HG03521 (cell line): Measurements from ENCODE around the gene SCYGR4.
"Not testable (repeated sequence)": the region's sequence is repeated elsewhere in the genome, so short reads cannot be mapped to it uniquely, and the experiment has no call there.

ENCODE experiments used
- ATAC-seq: cut with Tn5 transposase; IDR thresholded peaks from one replicate; pipeline ENCODE4 v1.9.1; 2021; ENCODE audit warnings: mild to moderate bottlenecking, moderate library complexity; ENCODE audit not compliant: unreplicated experiment

SCYGR4 gene, protein sequence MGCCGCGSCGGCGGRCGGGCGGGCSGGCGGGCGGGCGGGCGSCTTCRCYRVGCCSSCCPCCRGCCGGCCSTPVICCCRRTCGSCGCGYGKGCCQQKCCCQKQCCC

DNA sequence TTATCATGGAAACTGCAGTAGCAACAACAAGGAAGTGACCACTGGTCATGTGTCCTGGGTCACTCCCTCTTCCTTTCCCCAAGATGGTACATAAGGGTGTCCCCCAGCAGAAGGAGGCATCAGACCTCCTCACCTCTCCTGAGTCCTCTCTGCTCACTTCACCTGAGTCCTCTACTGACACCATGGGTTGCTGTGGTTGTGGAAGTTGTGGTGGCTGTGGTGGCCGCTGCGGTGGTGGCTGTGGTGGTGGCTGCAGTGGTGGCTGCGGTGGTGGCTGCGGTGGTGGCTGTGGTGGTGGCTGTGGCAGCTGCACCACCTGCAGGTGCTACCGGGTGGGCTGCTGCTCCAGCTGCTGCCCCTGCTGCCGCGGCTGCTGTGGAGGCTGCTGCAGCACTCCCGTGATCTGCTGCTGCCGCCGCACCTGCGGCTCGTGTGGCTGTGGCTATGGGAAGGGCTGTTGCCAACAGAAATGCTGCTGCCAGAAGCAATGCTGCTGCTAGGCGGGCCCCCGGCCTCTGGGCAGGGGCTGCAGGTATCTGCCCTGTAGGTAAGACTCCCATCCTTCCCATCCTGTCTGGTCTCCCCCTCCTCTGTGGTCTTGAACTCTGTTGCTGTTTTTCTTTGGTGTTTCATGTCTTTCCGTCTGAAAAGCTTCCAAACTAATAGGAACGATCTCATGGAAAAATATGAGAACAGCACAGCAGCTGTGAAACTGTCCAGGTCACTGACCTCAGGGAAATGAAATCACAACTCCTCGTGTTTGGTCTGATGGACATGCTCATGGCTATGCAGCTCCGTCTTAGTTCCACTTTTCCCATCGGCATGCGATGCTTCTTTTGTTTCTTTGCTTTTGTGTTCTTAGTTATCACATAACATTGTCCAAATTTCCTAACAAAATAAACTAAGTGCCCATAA lies at the start of gene SCYGR4:
TSS of gene SCYGR4 (plus strand) at position 183 of the 915 bp plus-strand sequence. CDS start at position 183, 0 bp downstream.
- no peak for ATAC-seq

DNA sequence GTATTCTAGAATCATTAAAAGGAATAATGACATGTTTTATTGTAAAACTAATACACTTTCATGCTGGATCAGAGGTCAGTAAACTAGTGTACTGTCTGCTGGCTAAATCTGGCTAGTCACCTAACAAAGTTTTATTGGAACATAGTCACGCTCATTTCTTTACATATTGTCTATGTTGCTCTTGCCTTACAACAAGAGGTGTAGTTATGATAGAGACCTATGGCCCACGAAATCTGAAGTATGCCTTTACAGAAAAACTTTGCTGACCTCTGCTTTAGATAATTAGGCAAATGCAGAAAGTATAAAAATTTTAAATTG lies 48.5 kb upstream of the SCYGR4 start:
- no peak for ATAC-seq

DNA sequence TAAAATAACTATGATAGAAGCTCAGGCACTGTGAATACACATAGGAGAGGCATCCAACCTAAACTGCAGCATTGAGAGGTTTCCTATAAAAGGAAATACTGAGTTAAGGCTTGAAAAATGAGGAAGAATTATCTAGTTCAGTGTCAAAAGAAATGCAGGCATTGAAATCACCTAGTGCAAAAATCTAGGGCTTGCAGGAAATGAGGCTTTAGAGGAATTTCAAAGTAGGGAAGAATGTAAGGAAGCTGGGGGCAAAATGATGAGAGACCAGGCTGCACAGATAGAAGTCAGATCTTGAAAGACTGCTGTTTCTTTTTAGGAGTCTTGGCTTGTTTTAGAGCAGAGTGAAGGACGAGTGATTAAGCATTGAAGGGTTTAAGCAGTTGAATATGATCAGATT lies 46.7 kb upstream of the SCYGR4 start:
- no peak for ATAC-seq

DNA sequence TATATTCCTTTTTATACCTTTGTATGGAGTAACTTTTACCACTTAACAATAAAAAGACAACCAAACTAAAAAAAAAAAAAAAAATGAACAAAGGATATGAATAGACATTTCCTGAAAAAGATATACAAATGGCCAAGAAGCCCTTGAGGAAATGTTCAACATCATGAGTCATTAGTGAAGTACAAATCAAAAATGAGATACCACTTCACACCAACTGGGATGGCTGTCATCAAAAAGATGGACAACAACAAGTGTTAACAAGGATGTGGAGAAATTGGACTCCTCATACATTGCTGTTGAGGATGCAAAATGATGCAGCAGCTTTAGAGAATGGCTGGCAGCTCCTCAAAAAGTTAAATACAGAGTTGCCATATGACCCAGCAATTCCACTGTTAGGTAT lies 41.2 kb upstream of the SCYGR4 start:
- ATAC-seq: no peak

DNA sequence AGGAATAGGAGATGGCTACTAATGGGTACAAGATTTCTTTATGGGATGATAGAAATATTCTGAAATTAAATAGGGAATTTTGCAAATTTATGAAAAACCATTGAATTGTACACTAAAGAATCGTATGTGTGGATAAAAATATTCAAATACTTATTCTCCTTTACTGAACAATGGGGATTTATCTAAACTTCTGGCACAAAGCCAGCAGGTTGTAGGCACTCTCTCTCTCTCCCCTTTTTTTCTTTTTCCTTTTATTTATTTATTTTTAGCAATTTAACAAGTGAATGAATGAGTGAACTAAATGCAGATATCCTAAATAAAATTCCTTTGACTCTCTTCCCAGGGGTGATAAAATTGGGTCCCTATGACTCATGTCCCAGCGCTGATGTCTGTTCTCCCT lies 40.5 kb upstream of the SCYGR4 start:
- ATAC-seq: no peak

DNA sequence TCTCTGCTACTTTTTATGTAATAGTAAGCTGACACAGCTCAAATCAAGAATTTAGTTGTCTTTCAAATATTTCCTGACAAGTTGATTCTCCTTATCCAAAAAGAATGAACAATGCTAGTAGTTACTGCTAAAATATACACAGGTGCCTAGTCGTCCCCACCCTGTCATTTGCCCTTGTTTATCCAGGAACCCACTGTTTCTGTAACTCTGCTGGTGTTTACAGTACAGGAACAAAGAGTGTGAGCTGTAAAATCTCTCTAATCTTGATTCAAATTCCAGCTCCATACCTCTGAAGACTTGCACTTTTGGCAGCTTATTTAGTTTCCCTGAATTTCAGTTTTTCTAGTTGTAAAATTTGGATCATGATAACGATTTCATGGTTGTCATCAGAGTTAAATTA lies 39.7 kb upstream of the SCYGR4 start:
- ATAC-seq: no peak

DNA sequence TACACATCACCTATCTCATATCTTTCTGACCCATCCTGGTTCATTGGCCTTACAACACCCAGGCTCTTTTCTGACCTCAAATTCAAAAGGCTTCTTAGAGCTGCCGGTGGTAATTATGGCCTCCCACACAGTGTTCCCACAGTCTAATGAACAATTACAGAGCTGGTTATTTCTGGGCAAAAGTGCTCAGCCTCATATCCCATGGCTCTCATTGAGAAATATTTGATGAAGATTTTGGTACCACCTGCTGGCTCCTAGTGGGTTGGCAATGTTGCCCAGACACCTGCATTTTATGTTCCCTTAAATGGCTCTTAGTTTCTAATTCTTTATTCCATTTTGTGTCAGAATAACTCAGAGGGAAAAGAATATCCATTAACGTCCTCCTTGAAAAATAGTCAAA lies 38.7 kb upstream of the SCYGR4 start:
- ATAC-seq: no peak

DNA sequence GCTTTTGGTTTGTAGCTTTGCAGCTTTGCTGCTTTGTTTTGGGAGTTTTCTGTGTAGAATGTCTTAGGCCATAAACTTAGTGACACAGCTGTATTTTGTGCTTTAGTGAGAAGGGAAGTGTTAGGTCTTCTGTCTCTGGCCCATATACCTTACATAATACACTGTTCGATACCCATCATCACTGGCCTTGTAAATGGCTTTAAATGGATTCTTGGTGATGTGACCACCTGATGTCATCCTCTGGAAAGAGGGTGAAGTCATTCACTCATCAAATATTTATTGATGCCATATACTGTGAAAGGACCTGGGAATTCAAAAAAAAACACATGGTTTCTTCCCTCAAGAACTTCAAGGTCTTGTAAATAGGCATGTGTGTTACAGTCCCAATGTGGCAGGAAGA lies 37.5 kb upstream of the SCYGR4 start:
- ATAC-seq: no peak

DNA sequence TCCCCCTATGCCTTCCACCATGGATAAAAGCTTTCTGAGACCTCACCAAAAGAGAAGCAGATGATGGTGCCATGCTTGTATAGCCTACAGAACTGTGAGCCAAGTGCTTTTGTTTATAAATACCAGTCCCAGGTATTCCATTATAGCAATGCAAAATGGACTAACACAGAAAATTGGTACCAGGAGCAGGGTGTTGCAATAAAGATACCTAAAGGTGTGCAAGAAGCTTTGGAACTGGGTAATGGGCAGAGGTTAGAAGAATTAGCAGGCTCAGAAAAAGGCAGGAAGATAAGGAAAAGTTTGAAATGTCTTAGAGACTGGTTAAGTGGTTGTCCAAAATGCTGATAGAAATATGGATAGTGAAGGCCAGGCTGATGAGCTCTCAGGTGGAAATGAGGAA lies 34.9 kb upstream of the SCYGR4 start:
- no peak for ATAC-seq

DNA sequence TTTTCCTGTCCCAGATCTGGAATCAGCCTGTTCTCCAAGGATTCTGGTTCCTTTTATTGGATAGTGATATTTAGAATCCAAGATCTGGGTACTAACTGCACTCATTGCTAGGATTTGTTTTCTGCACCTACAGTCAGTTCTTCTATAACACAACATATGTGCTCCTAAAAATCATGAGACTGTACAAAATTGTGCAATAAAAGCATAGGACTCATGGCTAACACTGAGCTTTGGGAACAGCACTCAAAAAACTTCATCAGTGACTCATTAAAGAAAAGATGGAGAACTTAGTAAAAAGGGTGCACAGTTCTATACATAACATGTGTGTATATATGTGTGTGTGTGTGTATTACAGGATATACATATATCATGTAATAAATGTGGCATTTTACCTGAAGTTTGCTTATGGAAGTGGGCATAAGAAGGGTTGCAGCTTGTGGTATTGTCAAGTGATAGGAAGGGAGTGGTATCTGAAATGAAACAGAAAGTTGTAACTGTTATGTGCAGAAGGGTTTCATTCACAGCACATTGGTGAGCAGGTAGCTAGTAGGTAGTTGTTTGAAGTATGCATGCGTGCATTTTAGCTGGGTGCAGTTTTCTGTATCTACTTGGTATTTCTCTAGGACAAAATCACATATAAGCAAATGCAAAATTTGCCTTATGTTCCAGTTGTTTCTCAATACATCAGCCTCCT lies 24.5 kb upstream of the SCYGR4 start:
- ATAC-seq: no peak

DNA sequence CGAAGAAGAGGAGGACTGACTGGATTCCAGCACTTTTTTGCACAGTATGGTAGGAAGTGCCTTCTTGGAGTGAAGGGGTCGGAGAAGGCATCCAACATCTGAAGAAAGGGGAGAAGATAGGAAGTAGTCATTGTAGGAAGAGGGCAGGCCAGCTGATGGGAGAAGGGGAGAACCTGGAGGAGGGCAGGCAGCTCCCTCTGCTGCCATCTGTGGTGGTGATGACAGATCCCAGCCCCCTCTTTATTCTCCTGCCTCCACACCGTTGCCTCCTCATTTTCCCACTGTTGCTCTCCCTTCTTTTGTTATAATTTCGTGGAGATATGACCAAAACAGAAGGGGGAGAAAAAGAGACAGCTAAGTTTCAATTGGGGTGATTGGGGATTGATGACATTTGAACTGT lies 21.5 kb upstream of the SCYGR4 start:
- no peak for ATAC-seq

DNA sequence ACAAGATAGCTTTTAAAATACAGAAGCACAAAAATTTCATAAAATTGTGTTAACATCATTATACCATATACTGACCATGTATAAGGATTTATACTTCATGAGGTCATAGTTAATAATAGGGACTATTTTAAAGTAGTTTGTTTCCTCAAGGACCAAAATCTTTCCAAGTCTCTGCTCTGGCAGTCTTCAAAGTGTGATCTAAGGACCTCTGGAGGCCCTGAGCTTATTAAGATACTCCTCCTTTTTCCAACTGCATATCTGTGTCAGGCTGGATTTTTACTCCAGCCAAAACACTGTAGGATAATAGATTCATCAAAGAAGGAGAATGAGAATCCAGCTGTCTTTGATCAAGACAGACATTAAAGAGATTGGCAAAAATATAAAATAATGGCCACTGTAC lies 20.3 kb upstream of the SCYGR4 start:
- no peak for ATAC-seq

DNA sequence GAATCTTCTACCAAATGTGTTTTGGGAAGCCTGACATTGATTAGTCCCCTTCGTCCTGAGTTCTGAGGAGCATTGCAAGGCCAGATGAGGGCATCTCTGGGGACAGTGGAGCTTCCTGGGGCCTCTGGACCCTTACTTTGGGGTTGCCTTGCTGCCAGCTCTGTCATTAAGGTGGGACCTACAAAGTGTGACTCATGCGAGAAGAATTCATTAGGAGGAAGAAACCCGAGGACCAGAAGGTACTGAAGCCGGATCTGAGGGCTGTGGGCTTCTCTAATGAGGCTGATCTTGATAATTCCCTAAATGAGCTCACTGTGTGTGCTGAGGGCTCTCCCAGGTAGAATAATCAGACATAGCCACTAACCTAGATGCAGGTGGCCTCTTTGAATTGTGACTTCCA lies 19.3 kb upstream of the SCYGR4 start:
- ATAC-seq: no peak

DNA sequence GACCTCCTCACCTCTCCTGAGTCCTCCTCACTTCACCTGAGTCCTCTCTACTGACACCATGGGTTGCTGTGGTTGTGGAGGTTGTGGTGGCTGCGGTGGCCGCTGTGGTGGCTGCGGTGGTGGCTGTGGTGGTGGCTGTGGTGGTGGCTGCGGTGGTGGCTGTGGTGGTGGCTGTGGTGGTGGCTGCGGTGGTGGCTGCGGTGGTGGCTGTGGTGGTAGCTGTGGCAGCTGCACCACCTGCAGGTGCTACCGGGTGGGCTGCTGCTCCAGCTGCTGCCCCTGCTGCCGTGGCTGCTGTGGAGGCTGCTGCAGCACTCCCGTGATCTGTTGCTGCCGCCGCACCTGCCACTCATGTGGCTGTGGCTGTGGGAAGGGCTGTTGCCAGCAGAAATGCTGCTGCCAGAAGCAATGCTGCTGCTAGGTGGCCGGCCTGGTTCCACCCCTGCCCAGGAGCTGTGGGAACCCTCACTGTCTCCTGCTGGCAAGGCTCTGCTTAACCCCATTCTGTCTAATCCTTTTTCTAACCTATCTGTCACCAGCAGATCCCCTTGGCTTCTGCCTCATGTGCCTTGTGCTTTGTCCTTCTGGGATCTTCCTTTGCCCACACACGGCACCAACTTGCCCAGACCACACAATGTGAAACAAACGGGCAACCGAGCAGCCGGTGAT lies 18.3 kb upstream of the SCYGR4 start, which contains the start of gene SCYGR2:
TSS of gene SCYGR2 (plus strand) at position 59 of the 669 bp plus-strand sequence. CDS start at position 59, 0 bp downstream.
- ATAC-seq: not testable (repeated sequence)

DNA sequence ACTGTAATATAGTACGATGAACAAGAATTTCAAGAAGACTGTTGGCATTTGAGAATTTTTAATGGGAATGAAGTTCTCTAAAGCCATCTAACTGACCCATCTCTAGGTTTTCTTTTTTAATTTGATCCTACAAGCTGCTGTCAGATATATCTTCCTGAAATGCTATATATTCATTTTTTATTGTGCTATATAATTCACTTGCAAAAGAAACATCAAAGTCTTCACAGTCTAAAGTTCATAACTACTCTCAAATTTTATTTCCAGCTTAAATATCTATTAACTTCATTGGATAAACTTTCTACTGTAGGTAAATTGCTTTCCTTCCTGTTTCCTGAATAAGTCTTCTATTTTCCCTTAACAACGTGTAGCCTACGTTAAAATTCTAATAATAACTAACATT lies 14.9 kb upstream of the SCYGR4 start:
- ATAC-seq: no peak

DNA sequence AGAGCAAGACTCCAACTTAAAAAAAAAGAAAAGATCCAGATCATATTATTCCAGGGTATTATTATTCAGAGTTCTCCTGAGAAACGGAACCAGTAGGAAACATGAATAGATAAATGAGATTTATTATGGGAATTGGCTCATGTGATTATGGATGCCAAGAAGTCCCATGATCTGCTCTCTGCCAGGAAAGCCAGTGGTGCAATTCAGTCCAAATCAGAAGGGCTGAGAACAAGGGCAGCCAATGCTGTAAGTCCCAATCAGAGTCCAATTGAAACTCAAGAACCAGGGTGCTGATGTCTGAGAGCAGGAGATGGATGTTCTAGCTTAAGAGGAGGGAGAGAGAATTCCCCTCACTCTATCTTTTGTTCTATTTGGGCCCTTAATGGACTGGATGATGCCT lies 10.8 kb upstream of the SCYGR4 start:
- no peak for ATAC-seq

DNA sequence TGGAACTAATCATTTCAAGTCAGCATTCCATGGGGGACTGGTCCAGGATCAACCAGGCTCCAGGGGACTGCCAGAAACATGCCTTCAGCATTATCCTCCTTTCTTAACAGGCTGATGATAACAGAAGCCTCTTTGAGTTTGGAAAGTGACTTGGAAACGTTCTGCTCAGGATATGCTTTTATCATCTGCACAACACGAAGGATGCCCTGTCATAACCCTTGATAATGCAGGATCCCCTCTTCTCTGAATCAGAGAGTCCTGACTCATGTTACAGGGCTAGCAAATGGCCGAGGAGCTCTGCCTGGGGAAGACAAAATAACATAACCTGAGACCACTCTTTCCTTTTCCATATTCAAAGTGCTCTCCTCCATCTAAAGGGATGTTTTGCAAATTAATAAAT lies 9.4 kb upstream of the SCYGR4 start:
- ATAC-seq: no peak

DNA sequence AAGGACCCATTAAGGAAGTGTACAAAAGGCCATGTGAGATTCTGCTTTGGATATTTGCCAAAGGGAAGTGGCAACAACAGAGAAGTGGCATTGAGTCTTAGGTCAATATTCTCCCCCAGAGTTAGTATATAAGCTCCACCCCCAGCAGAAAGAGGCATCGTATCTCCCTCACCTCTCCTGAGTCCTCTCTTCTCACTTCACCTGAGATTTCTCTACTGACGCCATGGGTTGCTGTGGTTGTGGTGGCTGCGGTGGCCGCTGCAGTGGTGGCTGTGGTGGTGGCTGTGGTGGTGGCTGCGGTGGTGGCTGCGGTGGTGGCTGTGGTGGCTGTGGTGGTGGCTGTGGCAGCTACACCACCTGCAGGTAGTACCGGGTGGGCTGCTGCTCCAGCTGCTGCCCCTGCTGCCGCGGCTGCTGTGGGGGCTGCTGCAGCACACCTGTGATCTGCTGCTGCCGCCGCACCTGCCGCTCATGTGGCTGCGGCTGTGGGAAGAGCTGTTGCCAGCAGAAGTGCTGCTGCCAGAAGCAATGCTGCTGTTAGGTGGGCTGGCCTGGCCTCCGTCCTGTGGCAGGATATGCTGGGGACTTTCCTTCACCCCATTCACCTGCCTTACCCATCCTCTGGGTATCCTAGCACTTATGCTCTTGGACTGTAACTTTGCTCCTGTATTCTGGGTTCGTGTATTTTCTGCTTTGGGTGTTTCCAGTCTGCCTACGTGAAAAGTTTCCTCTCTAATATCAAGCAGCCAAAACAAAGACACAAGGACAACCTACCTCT lies 8.5 kb upstream of the SCYGR4 start:
- peak; percentile 43 for ATAC-seq

DNA sequence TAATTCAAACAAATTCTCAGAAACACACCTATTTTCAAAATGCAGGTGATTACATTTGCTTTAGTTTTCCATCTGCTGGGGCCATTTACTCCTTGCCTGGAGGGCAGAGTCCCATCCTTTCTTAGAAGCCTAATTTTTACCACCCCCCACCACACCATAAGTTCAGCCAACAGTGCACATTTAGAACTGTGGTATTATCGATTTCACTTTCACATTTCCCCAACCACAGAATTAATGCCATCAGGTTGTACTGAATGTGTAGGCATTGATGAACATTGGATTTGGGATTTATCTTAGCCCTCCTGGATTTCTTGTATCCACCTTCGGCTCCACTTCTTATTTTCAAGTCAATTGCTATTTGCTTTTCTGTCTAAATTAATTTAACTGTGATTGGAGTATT lies 7.2 kb upstream of the SCYGR4 start:
- ATAC-seq: no peak

DNA sequence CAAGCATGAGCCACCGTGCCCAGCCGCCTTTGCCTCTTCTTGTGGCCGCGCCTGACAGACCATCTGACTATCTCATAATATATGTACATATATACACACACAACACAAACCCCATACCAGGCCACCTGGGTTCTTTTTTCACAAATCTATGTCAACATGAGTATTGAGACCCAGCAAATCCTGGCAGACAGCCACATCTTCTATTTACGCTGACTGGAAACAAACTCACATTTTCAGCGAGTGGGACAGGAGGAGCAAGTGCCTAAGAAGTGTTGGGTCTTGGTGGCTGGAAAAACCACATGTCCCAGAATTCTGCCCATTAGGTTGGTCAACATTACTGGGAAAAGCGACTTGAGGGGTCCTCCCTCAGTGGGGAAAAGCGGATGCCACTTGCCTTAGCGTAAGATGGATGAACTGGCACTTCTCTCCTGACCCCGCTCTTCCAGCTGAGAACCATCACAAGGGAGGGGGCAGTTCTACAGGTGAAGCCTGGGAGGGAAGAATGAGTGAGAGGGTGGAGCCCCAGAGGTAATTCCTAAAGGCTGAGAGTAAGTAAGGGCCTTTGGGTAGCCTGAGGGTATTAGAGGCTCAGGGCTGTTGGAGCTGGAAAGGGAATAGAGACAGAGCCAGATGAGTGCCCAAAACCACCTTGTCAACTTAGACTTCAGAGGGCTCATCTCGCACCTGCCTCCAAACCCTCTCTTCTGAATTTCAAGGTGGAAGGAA lies 4.6 kb upstream of the SCYGR4 start:
- no peak for ATAC-seq
